MCF 10A (cell line): ENCODE measurements around the gene C1orf56. TPM values are rescaled to one million over a fixed set of nuclear protein-coding genes. Genes with fewer than 3 reads are reported as not detected.

ENCODE experiments used
- BruUV-seq: library from RNA; stranded (reverse); fragments of 400-500 nt; replicated peaks from 2 replicates; lab custom pipeline; 2021; lab: Mats Ljungman, UMichigan
- CTCF ChIA-PET: fragments of 300-600 bp; sonication (Branson Sonifier 250); formaldehyde crosslinking; extraction: SDS; loops from one replicate; lab custom pipeline; 2021; ENCODE audit warnings: antibody characterized with exemption, inconsistent platforms; lab: Yijun Ruan, JAX
- POLR2A ChIA-PET: fragments of 300-600, 350-650 bp; sonication (Branson Sonifier 250); formaldehyde crosslinking; extraction: SDS; loops from one replicate; lab custom pipeline; 2020; ENCODE audit warnings: antibody characterized with exemption, inconsistent platforms; lab: Yijun Ruan, JAX
- DNase-seq: peaks from one replicate; pipeline ENCODE4 v3.0.0-alpha.2; 2018; ENCODE audit not compliant: unreplicated experiment
- H3K27ac Mint-ChIP-seq: one replicate; pipeline ENCODE4 v1.8.0; 2022; ENCODE audit warnings: mild to moderate bottlenecking, low read depth, mixed read lengths; ENCODE audit not compliant: unreplicated experiment
- H3K27me3 Mint-ChIP-seq: one replicate; pipeline ENCODE4 v1.8.0; 2022; ENCODE audit warnings: mixed read lengths; ENCODE audit not compliant: insufficient read depth, unreplicated experiment
- H3K36me3 Mint-ChIP-seq: one replicate; pipeline ENCODE4 v1.8.0; 2022; ENCODE audit warnings: mild to moderate bottlenecking, moderate library complexity, mixed read lengths; ENCODE audit not compliant: insufficient read depth, unreplicated experiment
- H3K4me1 Mint-ChIP-seq: one replicate; pipeline ENCODE4 v1.8.0; 2022; ENCODE audit warnings: mixed read lengths; ENCODE audit not compliant: insufficient read depth, unreplicated experiment
- H3K4me3 Mint-ChIP-seq: one replicate; pipeline ENCODE4 v1.8.0; 2022; ENCODE audit warnings: mild to moderate bottlenecking, moderate library complexity, mixed read lengths; ENCODE audit not compliant: unreplicated experiment
- H3K9me3 Mint-ChIP-seq: one replicate; pipeline ENCODE4 v1.8.0; 2022; ENCODE audit warnings: mixed read lengths; ENCODE audit not compliant: unreplicated experiment
- CTCF ChIP-seq: fragments of 200-600 bp; IDR thresholded peaks from one replicate; pipeline ENCODE4 v1.8.0; 2022; ENCODE audit warnings: antibody characterized with exemption, mild to moderate bottlenecking; ENCODE audit not compliant: unreplicated experiment
- intact Hi-C: fragments of 100-400 bp; cut with micrococcal nuclease; formaldehyde crosslinking; loops from 2 replicates; pipeline ENCODE4 v1.14.1; 2022
- total RNA-seq: library from RNA; stranded (reverse); gene quantifications from 2 replicates; pipeline ENCODE4 v1.2.3, GENCODE V29; 2022

The C1orf56 gene
- total RNA-seq, 1 experiment from 2014 or later: 2.2 TPM

- H3K27me3 Mint-ChIP-seq: no peaks in the 10 kb centered on the region
- BruUV-seq: no TSS peak
- POLR2A ChIA-PET: interaction anchor here (0.6 to 0.7 kb wide), 2 partner anchors 21 to 154 kb away, joined by 4 to 6 read pairs; no protein-coding TSS in a partner anchor
- no peak overlapping the region for H3K4me3 Mint-ChIP-seq
- no peak for DNase-seq
- no peak for TF ChIP-seq CTCF
- CTCF ChIA-PET: interaction anchor here (0.8 to 1.6 kb wide), 4 partner anchors 12 to 16 kb away, joined by 3 to 9 read pairs (median 5); no protein-coding TSS in a partner anchor
- intact Hi-C loops: no loop called here
- H3K36me3 Mint-ChIP-seq: peaks cover 28% of the 10 kb centered on the region
- peak overlapping the region; percentile 39 for H3K27ac Mint-ChIP-seq
- H3K4me1 Mint-ChIP-seq: peaks cover 23% of the 10 kb centered on the region
- H3K9me3 Mint-ChIP-seq: no peaks in the 10 kb centered on the region
Observed at GRCh38 chr1:151011154-151011850, 36.2 kb upstream of the C1orf56 start.

GRCh38 chr1:151012684-151013471, 34.7 kb upstream of the C1orf56 start:
- Mint-ChIP-seq H3K9me3 (no peaks in the 10 kb centered on the region), H3K4me1 (peaks cover 9% of the 10 kb centered on the region), H3K27ac (no peak overlapping the region), H3K4me3 (no peak overlapping the region), H3K27me3 (no peaks in the 10 kb centered on the region), H3K36me3 (peaks cover 26% of the 10 kb centered on the region)
- ChIA-PET POLR2A (interaction anchor here (1.0 to 1.2 kb wide), 2 partner anchors 35 to 384 kb away, joined by 3 read pairs; partner anchors contain the start of gene C1orf56), CTCF (interaction anchor here (0.6 to 1.3 kb wide), 4 partner anchors 13 to 283 kb away, joined by 3 to 6 read pairs (median 4); no protein-coding TSS in a partner anchor)
- DNase-seq: no peak
- no peak for TF ChIP-seq CTCF
- intact Hi-C loops: no loop called here
- no TSS peak for BruUV-seq

- BruUV-seq: no TSS peak
- no peak overlapping the region for H3K27ac Mint-ChIP-seq
- H3K27me3 Mint-ChIP-seq: no peaks in the 10 kb centered on the region
- no peaks in the 10 kb centered on the region for H3K9me3 Mint-ChIP-seq
- ChIA-PET CTCF (interaction anchor here (0.6 kb wide), 1 partner anchor 51 kb away, joined by 3 read pairs; no protein-coding TSS in a partner anchor), POLR2A (no interaction called here)
- TF ChIP-seq CTCF: no peak
- H3K4me3 Mint-ChIP-seq: no peak overlapping the region
- intact Hi-C loops: no loop called here
- H3K4me1 Mint-ChIP-seq: peaks cover 7% of the 10 kb centered on the region
- H3K36me3 Mint-ChIP-seq: peaks cover 32% of the 10 kb centered on the region
- DNase-seq: no peak
Observed at GRCh38 chr1:151013518-151013917, 34.0 kb upstream of the C1orf56 start.
